RWPE1 (cell line): ENCODE data around the gene EBF4.

ENCODE experiments used
- CTCF ChIA-PET: fragments of 350-600 bp; sonication (Branson Sonifier 250); formaldehyde crosslinking; extraction: SDS; loops from one replicate; lab custom pipeline; 2021; lab: Yijun Ruan, JAX
- POLR2A ChIA-PET: fragments of 400-600 bp; formaldehyde crosslinking; extraction: SDS; loops from one replicate; lab custom pipeline; 2020; ENCODE audit warnings: antibody characterized with exemption; ENCODE audit not compliant: low non-redundant PET; lab: Yijun Ruan, JAX
- DNase-seq: peaks from one replicate; pipeline ENCODE4 v3.0.0; 2012; ENCODE audit warnings: low spot score
- H3K27ac ChIP-seq: fragments of 450-650 bp; 2 replicates; pipeline ENCODE4 v1.5.1; 2017
- CTCF ChIP-seq: fragments of 450-650 bp; conservative IDR thresholded peaks from 2 replicates; pipeline ENCODE4 v1.5.1; 2017; ENCODE audit warnings: low read depth, mild to moderate bottlenecking

The EBF4 gene

GRCh38 chr20:2709205-2709981 is 16.8 kb downstream of the EBF4 start:
- ChIA-PET POLR2A (no interaction called here), CTCF (no interaction called here)
- no peak for TF ChIP-seq CTCF
- no peak for DNase-seq
- H3K27ac ChIP-seq = no peak overlapping the region

GRCh38 chr20:2713285-2713684 is 20.7 kb downstream of the EBF4 start:
- no peak overlapping the region for H3K27ac ChIP-seq
- no peak for TF ChIP-seq CTCF
- ChIA-PET POLR2A (no interaction called here), CTCF (interaction anchor here (0.7 to 1.7 kb wide), 4 partner anchors 11 to 287 kb away, joined by 3 to 4 read pairs (median 4); no protein-coding TSS in a partner anchor)
- no peak for DNase-seq

GRCh38 chr20:2729251-2729713 is 36.7 kb downstream of the EBF4 start:
- H3K27ac ChIP-seq = no peak overlapping the region
- POLR2A ChIA-PET = no interaction called here
- no peak for TF ChIP-seq CTCF
- CTCF ChIA-PET = interaction anchor here (0.6 to 0.8 kb wide), 2 partner anchors 8 to 14 kb away, joined by 3 to 6 read pairs; no protein-coding TSS in a partner anchor
- DNase-seq = no peak

DNA sequence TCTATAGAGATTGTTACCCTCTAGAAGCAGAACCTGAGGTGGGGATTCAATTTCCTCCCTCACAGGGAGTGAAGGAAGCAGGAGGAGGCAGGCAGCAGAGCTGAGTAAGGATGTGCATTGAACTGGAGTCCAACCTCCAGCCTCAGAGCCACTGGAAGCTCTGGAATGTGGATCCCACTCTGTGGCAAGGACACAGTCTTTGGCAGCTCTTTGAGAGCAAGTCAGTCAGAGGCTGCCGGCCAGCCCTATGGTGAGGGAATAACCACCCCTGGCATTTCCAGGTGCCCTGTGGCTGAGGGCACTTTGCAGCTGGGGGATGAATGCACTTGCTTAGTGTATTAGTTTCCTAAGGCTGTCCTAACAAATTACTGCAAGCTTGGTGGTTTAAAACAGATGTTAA is 37.2 kb downstream of the EBF4 start:
- POLR2A ChIA-PET = no interaction called here
- CTCF ChIA-PET = interaction anchor here (0.6 to 0.8 kb wide), 2 partner anchors 9 to 14 kb away, joined by 3 to 6 read pairs; no protein-coding TSS in a partner anchor

DNA sequence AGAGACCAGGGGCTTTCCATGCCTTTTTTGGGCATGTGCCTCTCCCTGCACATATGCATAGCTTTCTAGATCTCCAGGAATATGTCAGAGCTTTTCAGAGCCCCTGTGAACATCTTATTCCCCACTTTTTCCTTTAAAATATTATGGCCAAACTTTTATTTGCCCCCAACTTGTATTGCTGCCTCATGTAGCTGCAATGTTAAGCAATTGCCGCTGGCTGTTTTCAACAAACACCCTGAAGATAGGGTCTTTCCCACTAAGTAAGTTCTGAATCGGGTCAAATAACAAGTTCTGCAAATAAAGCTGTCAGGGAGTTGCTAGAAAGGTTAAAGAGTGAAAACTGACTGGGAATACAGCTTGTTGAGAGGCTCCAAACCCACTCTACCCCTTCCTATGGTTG is 42.3 kb downstream of the EBF4 start:
- no peak for TF ChIP-seq CTCF
- no peak for DNase-seq
- CTCF ChIA-PET = interaction anchor here (0.6 to 0.9 kb wide), 4 partner anchors 9 to 60 kb away, joined by 3 to 6 read pairs (median 4); no protein-coding TSS in a partner anchor
- POLR2A ChIA-PET = no interaction called here
- no peak overlapping the region for H3K27ac ChIP-seq

More for the DNA sequence above, 37.2 kb downstream of the EBF4 start:
- DNase-seq = no peak
- H3K27ac ChIP-seq = no peak overlapping the region
- no peak for TF ChIP-seq CTCF

DNA sequence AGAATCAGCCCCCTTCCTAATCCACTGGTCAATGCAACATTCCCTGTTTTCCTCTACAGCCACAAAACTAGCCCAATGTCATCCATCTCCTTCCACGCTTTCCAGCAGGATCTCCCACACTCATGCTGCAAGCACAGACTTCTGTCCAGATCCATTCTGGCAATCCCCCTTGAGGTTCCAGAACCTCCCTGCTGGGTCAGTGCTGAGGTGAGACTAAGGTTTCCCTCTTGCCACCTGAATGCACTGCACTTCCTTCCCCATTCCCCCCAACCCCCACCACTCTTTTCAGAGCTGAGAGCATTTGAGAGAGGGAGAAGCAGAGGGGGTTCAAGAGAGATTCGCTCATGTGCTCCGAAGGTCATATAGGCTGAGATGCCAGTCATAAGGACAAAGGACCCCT is 43.9 kb downstream of the EBF4 start:
- TF ChIP-seq CTCF = no peak
- no peak overlapping the region for H3K27ac ChIP-seq
- no peak for DNase-seq
- CTCF ChIA-PET = interaction anchor here (0.6 kb wide), 1 partner anchor 68 kb away, joined by 3 read pairs; no protein-coding TSS in a partner anchor
- POLR2A ChIA-PET = no interaction called here
